Stimulated activated memory B cell treated with anti-CD40 and anti-IgM and Interleukin-4, amounts not matched to agents 10 μg/mL and 1 μg/mL and 100 μg/mL, for 72 hours (primary cell): ENCODE data around the gene SMIM5.
A peak's percentile ranks its signal among the peaks of the same experiment; 100 is the strongest.

Experiments
- ATAC-seq: fragments of 150-1000 bp; cut with Tn5 transposase; 2 replicates; pipeline ENCODE4 v1.10.0; 2021
- H3K27ac Mint-ChIP-seq: one replicate; pipeline ENCODE4 v1.8.0; 2022; ENCODE audit warnings: mild to moderate bottlenecking, mixed read lengths
- H3K27me3 Mint-ChIP-seq: one replicate; pipeline ENCODE4 v1.8.0; 2022; ENCODE audit warnings: mixed read lengths
- H3K36me3 Mint-ChIP-seq: one replicate; pipeline ENCODE4 v1.8.0; 2022; ENCODE audit warnings: mixed read lengths
- H3K4me1 Mint-ChIP-seq: one replicate; pipeline ENCODE4 v1.8.0; 2022; ENCODE audit warnings: mixed read lengths
- H3K4me3 Mint-ChIP-seq: one replicate; pipeline ENCODE4 v1.8.0; 2022; ENCODE audit warnings: mild to moderate bottlenecking, moderate library complexity, mixed read lengths
- H3K9me3 Mint-ChIP-seq: one replicate; pipeline ENCODE4 v1.8.0; 2022; ENCODE audit warnings: mixed read lengths

Gene SMIM5

DNA sequence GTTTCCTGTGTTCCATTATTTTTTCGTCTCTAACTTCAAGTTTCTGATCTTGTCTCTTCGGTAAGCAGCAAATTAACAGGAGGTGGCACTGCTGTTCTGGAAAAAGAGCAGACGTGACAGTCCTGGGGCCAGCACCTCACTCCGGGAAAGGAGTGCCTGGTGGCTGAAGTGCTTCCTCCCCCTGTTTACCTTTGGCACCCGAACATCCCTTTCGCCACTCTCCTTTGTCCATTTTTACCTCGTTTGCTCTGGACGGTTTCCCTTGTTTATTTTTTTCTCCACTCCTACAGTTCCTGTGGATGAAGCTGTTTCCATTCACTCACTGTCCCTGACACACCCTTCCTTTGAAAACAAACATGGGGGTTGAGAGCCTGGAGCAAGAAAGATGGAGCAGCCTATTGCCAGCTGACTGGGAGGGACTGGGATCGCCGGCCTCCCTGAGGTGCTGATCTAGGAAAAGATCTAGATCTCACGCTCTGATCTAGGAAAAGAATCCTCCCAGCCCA, 46.5 kb downstream of the SMIM5 start:
- Mint-ChIP-seq H3K36me3 (peaks cover 24% of the 10 kb centered on the region), H3K27me3 (no peaks in the 10 kb centered on the region), H3K4me1 (peaks cover 31% of the 10 kb centered on the region), H3K27ac (no peak overlapping the region), H3K4me3 (no peak overlapping the region), H3K9me3 (no peaks in the 10 kb centered on the region)
- no peak for ATAC-seq

DNA sequence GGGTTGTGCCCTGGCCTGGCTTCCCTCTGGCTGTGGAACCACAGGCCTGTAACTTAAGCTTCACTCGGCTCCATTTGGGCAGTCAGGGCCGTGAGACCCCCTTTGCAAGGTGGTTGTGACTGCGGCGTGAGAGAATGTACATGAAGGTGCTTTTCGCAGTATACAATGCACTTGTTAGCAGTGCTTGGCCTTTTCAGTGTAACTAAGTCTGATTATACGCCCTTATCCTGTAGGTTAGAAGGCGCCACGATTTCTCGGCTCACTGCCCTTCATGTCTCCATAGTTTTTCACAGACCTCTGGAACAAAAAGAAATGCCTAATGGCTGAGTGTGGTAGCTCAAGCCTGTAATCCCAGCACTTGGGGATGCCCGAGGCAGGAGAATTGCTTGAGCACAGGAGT, 47.2 kb downstream of the SMIM5 start:
- no peak for ATAC-seq
- Mint-ChIP-seq H3K27me3 (no peaks in the 10 kb centered on the region), H3K36me3 (peaks cover 30% of the 10 kb centered on the region), H3K4me1 (peaks cover 32% of the 10 kb centered on the region), H3K27ac (no peak overlapping the region), H3K4me3 (no peak overlapping the region), H3K9me3 (no peaks in the 10 kb centered on the region)

DNA sequence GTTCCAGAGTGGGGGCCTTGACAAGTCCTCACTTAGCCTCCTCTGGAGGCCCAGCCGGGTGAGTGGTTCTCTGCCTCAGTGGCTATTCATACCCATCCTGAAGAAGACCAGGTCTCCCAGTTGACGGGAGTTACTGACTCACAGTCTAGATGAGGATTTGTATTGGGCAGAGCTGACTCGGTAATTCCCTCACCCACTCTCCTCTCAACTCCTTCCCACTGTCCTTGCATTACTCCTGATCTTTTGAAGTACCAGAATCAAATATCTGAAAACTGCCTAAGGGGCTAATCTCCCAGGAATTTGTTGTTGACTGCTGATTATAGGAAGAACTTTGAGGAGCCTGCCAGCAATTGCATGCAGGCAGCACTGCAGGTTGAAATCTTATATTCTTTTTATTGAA, 48.1 kb downstream of the SMIM5 start:
- H3K27ac Mint-ChIP-seq = no peak overlapping the region
- H3K4me3 Mint-ChIP-seq = no peak overlapping the region
- no peaks in the 10 kb centered on the region for H3K27me3 Mint-ChIP-seq
- peaks cover 40% of the 10 kb centered on the region for H3K4me1 Mint-ChIP-seq
- ATAC-seq = no peak
- H3K9me3 Mint-ChIP-seq = no peaks in the 10 kb centered on the region
- H3K36me3 Mint-ChIP-seq = peaks cover 33% of the 10 kb centered on the region

DNA sequence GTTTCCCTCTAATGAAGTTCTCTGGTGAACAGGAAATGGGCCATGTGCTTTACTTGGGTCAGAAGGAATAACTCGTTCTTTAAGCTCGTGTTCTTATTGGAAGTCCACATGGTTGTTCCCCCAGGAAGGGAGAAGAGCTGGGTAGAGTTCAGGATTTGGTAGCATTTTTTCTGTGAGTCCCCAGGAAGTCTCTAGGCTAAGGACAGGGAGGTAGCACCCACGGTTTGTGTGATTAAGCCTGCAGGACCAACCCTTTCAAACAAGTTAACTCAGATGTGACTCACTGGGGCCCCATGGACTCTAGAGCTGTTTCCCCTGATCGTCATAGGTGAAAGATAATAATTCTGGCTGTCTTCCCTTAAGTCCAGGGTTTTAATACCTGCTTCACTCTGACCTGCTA, 50.3 kb downstream of the SMIM5 start:
- no peak for ATAC-seq
- H3K36me3 Mint-ChIP-seq = peaks cover 38% of the 10 kb centered on the region

DNA sequence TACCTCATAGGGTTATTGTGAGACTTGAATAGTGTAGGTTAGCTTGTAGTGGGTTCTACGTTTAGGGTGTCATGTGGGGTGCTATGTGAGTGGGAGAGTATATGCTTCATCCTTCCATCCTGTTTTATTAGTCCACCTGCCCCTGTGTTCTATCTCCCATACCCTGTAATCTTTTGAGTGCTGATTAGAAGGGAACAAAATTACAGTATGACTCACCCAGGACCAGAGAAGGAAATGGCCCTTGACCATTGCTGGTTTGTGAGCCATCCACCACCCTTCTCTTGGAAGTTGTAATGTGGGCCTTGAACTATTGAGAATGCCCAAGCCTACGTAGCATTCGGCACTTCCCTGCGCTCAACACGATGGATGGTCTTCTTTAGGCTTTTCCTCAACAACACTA, 51.0 kb downstream of the SMIM5 start:
- H3K27me3 Mint-ChIP-seq = no peaks in the 10 kb centered on the region
- no peak overlapping the region for H3K27ac Mint-ChIP-seq
- H3K4me3 Mint-ChIP-seq = no peak overlapping the region
- H3K36me3 Mint-ChIP-seq = peaks cover 34% of the 10 kb centered on the region
- peaks cover 62% of the 10 kb centered on the region for H3K4me1 Mint-ChIP-seq
- no peaks in the 10 kb centered on the region for H3K9me3 Mint-ChIP-seq
- ATAC-seq = no peak

More for the DNA sequence above, 50.3 kb downstream of the SMIM5 start:
- H3K9me3 Mint-ChIP-seq = no peaks in the 10 kb centered on the region
- H3K4me3 Mint-ChIP-seq = no peak overlapping the region
- peaks cover 57% of the 10 kb centered on the region for H3K4me1 Mint-ChIP-seq
- H3K27ac Mint-ChIP-seq = no peak overlapping the region
- H3K27me3 Mint-ChIP-seq = no peaks in the 10 kb centered on the region

DNA sequence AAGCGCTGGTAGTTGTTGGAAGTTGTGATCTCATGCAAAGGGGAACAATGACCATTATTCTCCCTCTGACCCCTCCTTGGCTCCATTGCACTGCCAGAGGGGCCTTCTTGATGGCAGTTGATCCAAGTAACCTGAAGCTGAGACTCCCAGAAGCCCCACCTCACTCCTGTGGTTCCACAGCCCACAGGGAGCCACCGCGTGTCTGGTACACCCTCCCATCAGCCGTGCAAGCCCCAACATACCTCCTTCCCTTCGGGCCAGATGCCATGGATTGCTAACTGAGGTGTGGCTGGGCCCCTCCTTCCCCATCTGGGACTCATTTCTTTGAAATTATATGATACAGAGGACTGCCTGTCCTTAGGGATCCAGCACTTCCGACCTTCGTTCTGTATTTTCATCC, 51.7 kb downstream of the SMIM5 start:
- Mint-ChIP-seq H3K9me3 (no peaks in the 10 kb centered on the region), H3K4me3 (no peak overlapping the region), H3K4me1 (peaks cover 62% of the 10 kb centered on the region), H3K36me3 (peaks cover 30% of the 10 kb centered on the region), H3K27me3 (no peaks in the 10 kb centered on the region), H3K27ac (peak overlapping the region; percentile 90)
- ATAC-seq = no peak

DNA sequence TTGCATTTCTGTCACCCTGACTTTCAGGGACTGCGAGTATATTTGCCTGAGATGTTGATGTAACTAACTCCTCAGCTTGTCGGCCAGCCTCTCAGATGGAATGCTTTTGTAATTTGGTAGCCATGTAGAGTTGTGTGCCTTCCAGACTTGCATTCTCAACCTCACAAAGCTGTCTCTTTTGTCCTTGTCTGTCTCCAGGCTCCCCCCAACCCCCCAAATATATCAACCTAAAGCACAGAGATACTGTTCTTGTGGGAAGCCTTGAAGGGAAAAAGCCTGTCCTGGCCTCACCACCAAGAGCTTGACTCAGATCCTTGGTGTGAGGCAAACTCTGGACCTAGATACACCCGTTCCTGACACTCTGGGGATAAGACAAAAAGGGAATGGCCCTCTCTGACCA, 52.3 kb downstream of the SMIM5 start:
- Mint-ChIP-seq H3K27me3 (no peaks in the 10 kb centered on the region), H3K4me3 (no peak overlapping the region), H3K9me3 (no peaks in the 10 kb centered on the region), H3K27ac (peak overlapping the region; percentile 90), H3K36me3 (peaks cover 24% of the 10 kb centered on the region), H3K4me1 (peaks cover 63% of the 10 kb centered on the region)
- ATAC-seq = no peak

DNA sequence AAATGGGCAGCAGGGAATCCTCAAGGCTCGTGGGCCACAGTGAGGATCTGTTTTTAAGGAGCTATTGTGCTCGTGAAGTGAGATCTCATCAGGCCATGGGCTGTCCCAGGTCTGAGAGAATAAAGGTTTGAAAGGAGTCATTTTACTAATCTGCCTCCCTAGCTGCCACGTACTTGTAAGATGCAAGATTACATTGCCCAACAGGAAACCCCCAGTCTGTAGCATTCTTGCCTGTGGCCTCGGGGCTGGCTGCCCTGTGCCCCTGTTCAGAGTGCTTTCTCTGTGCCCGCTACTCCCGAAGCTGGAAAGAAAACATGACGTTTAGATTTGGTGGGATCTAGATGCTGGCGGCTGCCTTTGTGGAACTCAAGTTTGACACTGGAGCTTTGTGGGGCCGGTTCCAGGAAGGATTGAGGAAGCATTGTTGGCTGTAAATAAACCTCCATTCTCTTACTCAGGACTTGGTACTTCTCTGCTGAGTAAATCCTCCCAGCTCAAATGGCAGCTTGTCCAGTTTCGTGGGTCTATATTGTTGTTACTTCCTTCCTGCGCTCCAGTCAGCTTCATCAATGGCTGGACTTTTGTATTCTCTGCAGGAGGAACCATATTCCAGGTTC, 55.1 kb downstream of the SMIM5 start:
- Mint-ChIP-seq H3K4me1 (peaks cover 80% of the 10 kb centered on the region), H3K4me3 (peak overlapping the region; percentile 47), H3K9me3 (no peaks in the 10 kb centered on the region), H3K27ac (peak overlapping the region; percentile 90), H3K27me3 (no peaks in the 10 kb centered on the region), H3K36me3 (peaks cover 23% of the 10 kb centered on the region)
- ATAC-seq = no peak

DNA sequence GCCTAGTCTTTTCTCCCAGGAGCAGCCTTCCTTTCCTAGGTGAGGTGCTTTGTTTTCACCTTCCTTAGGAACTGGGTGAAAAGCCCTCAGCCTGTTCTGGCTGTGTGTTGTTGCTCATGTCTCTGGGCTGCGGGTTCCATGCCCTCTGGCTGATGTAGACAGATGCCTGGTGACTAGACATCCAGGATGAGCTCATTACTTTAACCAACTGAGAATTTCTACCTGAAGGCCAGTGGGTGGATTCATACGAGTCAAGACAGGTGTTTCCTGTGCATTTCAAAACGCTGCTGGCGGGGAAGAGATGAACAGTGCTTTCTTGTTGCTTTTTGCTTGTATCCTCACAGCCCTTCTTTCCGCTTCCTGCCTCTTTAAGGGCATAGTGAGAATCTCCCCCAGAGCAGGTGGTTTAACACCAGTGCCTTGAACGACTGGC, 56.2 kb downstream of the SMIM5 start:
- H3K4me1 Mint-ChIP-seq = peaks cover 73% of the 10 kb centered on the region
- H3K27ac Mint-ChIP-seq = peak overlapping the region; percentile 90
- H3K4me3 Mint-ChIP-seq = peak overlapping the region; percentile 65
- H3K9me3 Mint-ChIP-seq = no peaks in the 10 kb centered on the region
- peak; percentile 89 for ATAC-seq
- no peaks in the 10 kb centered on the region for H3K27me3 Mint-ChIP-seq
- H3K36me3 Mint-ChIP-seq = peaks cover 28% of the 10 kb centered on the region
